HG03565 (cell line): ENCODE results near the gene CHST14.

Source experiments
- ATAC-seq: cut with Tn5 transposase; IDR thresholded peaks from one replicate; pipeline ENCODE4 v1.9.1; 2021; ENCODE audit warnings: mild to moderate bottlenecking, moderate library complexity; ENCODE audit not compliant: unreplicated experiment

Gene CHST14

DNA sequence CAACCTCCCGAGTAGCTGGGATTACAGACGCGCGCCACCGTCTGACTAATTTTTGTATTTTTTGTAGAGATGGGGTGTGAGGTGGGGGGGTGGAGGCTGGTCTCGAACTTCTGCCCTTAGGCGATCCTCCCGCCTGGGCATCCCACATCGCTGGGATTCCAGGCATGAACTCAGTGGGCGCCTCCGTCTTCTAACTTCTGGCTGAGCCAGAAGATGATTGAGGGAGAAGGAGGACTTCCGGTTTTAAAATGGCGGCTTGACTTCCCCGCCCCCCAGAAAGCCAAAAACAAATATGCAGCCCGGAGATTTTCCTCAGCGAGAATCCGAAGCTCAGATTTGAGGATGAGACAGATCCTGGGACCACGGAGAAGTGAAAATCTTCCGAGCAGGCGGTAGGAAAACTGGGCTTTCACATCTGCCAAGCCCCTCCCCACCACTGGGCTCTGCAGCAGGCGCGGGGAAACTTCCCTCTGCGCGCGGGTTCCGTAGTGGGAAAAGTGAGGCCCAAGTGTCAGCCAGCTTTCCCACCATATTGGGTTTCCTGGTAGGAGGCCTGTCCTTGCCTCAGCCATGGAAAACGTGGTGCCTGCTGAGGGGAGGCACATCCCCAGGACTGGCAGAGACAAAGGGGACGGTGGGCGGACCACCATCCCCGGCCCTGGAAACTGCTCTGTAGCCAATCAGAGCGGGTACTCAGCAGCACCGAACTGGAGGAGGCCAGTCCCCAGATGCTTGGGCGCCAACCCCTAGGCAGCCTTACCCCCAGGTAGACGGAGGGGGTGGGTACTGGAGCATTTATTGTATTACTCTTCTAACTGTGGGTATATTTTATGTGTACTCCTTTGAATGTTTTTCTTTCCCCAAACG, 17.3 kb downstream of the CHST14 start:
- no peak for ATAC-seq

DNA sequence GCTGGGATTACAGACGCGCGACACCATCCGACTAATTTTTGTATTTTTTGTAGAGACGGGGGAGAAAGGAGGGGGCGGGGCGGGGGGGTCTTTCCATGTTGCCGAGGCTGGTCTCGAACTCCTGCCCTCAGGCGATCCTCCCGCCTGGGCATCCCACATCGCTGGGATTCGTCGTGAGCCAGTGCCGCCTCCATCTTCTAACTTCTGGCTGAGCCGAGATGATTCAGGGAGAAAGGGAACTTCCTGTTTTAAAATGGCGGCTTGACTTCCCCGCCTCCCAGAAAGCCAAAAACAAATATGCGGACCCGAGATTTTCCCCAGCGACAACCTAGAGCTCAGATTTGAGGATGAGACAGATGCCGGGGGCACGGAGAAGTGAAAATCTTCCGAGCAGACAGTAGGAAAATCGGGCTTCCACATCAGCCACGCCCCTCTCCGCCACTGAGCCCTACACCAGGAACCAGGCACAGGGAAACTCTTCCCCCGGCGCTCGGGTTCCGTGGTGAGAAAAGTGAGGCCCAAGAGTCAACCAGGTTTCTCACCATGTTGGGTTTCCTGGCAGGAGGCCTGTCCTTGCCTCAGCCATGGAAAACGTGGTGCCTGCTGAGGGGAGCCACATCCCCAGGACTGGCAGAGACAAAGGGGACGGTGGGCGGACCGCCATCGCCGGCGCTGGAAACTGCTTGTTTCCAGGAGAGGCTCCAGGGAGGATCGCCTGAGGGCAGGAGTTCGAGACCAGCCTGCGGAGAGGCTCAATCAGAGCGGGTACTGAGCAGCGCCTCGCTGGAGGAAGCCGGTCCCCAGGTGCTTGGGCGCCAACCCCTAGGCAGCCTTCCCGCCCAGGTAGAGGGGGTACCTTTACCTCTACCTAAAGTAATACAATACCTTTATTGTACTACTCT, 18.7 kb downstream of the CHST14 start:
- no peak for ATAC-seq

DNA sequence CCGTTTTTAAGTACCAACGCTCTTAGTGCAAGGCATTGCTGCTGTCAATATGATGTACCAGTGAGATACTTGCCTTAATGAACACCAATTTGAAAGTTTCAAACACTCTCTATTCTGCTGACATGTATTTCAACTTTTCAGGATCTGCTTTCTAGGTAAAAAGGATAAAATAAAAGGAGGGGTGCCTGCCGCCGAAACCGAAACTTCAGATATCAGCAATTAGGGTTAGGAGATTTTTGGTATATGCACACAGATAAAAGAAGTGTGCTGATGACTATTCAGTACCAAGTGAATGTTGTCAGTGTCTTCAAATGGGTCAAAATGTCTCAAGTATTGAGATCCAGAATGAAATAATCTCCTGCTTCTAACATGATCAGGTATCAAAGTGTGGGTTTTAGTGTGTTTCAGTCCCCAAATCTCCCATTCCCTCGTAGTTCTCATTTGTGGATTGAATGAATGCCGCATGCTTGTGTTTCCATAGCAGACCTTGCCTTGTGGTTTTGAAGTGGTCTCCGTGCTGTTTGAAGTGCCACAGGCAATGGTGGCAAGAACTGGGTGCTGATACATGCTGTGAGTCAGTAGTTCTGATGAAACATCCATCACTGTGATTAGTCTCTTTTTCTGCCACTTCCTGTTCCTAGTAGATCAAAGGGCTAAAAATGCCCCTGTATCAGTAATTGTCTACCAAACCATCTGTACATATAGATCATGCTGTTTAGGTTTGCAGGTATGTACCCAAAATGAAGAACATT, 22.5 kb downstream of the CHST14 start:
- no peak for ATAC-seq

DNA sequence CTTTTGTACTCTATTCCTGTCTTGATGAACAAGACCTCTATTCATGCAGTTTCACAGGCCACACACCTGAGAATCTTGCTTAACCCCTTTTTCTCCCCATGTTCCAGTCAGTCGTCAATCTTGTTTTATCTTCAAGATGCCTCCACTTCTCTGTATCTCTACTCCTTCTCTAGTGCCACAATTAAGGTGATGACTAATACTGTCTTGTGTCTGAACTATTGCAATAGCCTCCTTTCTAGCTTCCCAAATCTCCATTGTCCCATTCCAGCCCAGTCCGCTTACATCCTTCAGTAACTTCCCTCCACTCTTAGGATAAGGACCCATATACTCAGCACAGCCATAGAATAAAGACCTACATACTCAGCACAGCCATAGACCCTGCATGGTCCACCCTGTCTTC, 24.7 kb downstream of the CHST14 start:
- no peak for ATAC-seq

DNA sequence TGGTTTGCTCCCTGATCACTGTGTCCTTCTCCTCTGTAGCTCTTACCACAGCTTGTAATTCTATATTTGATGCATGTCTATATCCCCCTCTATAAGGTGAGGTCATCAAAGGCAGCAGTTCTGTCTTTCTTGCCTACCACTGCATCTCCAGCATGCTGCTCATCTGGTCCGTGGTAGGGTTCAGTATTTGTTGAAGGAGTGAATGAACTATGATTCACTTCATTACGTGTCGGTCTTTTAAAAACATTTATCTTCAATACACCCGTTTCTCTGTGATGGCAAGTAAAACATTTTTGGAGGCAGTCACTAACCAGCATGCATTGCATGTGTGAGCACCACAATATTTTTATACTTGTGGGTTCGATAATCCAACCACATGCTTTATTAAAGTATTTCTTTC, 27.6 kb downstream of the CHST14 start:
- ATAC-seq: no peak

DNA sequence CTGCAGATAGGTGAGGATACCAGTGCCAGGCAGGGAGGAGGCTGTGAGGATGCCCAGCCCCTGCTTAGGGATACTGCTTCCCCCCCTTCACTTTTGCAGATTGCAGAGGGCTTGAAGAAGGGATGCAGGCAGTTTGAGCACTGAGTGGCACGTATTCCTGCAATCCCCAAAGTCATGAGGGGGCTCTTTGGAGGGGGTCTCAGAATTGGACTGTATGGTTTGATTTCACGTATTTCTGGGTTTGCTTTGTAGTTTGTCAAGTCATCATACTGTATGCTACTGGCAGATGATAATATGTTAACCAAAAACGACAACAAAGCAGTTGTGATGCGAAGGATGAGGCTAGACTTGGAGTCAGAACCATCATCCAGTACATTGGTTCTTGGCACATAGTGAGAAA, 28.1 kb downstream of the CHST14 start:
- no peak for ATAC-seq

DNA sequence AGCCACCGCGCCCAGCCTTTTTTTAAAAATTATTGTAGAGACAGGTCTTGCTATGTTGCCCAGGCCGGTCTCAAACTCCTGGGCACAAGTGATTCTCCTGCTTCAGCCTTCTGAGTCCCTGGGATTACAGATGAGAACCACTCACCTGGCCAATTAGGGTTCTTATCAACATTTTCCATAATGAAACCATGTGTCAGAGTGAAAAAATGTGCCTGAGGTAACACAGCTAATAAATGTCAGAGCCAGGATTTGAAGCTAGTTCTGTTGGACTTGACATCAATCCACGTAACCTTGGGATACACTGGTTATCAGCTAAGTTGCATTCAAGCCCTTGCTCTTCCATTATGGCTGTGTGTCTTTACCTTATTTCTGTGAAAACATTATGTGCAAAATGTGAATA, 29.1 kb downstream of the CHST14 start:
- no peak for ATAC-seq

DNA sequence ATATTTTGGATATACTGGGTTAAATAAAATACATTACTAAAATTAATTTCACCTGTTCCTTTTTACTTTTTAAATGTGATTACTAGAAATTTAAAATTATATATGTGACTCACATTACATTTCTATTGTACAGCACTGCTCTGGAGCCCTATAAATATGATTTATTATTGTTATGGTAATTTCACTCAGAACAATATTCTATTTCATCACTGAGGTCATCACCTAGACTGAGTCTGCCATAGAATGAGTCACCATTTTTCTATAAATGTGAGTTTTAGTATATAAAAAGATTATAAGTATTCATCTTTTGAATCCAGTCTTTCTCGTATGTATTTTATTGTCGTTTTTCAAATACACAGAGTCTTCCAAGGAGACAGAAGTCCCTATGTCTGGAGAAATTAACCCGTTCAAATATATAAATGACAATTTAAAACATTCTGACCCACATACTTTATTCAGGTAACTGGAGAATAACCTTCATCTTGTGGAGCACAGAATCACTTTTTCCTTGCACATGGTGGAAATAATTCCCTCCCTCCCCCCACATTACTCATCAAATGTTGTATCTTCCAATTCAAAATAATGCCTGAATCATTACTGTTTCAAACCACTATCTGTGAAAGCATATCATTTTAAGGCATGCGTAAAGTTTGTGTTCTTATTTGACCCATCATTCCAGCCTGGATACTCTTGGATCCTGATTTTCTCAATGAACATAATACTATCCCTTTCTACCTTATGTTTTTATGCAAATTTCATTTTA, 30.0 kb downstream of the CHST14 start:
- ATAC-seq: no peak

DNA sequence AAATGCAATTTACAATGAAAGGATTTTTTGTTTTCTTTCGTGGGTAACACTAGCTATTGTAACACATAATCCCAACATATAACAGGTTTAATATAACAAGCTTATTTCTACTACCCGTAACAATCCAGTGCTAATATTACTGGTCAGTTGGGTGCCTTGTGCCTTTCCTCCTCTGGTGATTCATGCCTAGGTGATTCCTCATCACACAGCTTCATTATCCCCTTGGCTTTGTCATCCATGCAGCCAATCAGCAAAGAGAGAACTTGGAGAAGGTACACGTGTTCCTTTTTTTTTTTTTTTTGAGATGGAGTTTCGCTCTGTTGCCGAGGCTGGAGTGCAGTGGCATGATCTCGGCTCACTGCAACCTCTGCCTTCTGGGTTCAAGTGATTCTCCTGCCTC, 30.7 kb downstream of the CHST14 start:
- ATAC-seq: no peak

DNA sequence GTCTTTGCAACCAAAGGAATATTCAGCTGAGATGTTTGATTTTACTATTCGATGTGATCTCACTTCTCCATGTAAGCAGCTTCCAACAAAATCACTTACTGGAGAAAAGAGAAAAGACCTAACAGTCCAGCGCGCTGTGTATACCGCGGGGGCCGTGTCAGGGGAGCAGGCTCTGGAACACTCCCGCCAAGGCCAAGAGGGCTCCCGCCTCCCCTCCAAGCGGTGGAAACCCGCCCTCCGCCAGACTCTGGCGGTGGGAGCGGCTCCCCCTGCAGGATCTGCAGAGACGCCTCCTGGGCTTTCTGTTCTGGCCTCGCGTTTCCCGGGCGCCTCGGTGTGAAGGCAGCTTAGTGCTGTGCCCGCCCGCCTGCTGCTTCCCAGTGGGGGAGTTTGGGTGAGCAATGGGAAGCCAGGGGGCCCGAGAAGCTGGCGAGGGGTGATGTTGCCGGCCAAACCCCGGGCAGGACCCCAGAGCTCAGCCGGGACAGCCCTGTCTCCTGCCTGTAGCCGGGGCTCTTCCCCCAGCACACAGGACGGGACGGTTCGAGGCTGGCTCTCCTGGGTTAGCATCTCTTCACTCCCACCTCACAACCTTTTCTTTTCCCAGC, 36.3 kb downstream of the CHST14 start:
- no peak for ATAC-seq

DNA sequence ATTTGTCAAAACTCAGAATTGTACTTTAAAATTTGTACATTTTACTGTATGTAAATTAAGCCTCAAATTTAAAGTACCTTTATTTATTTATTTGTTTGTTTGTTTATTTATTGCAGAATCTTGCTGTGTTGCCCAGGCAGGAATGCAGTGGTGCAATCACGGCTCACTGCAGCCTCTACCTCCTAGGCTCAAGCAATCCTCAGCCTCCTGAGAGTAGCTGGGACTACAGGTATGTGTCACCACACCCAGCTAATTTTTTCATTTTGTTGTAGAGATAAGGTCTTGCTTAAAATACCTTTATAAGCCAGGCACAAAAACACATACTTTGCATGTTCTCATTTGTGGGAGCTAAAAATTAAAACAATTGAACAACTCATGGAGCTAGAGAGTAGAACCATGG, 37.4 kb downstream of the CHST14 start:
- no peak for ATAC-seq

DNA sequence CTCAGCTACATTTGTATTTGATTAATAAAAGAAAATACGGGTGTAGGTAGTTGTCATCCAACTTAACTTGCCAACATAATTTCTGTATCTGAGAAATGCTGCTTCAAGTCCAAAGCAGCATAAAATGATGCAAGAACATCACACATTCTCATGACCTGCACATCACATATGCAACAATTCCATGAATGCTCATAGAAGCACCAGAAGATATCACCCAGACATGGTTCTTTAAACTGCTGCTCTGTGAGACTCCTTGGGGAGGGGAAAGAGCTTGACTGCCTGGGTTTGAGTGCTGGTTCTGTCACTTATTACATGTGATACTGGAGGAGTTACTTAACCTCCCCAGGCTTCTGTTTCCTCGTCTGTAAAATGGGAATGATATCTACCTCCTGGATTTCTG, 39.4 kb downstream of the CHST14 start:
- ATAC-seq: no peak

DNA sequence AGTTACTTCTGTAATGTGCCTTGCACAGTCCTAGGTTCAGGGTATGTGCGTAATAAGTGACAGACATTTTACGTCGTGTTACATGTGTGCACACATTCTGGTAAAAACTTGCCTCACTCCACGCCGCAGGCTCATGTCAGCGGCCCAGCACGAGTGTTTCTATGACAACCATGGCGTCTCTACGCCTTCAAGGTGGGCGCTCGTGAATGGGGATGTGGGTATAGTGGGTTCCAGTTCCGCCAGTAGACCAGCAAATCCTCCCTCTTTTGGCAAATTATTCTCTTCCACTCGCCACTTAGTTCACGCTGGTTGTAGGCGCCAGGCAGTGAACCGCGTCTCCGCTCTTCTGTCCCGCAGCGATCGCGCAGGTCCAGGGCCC, 40.3 kb downstream of the CHST14 start:
- no peak for ATAC-seq

DNA sequence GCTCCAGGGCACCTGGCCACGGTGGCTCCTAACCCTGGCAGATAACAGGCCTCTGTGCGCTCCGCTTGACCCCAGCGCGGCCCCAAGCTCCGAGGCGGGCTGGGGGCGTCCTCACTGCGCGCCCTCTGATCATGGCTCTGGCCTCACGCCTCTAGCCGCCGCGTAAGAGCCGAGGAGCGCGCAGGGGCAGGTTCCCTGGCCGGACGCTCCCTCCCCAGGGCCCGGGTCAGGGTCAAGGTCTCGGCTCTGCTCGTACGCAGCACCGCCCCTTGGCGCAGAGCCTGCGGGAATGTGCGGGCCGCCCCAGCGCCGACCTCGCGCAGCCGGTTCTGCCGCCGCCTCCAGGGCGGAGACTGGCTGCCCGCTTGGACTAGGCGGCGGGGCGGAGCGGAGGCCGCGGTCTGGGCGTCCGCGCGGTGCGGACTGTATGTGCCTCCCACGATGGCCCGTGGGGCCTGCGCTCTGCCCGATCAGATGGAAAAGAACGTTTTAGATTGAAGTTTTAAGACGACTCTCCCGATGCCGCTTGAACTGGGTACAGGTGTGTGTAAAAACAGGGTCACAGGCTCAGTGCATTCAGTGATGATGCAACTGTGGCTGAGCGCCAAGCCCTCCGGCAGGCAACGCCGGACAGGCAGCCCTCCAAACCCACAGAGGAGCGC, 40.8 kb downstream of the CHST14 start:
- ATAC-seq: no peak

DNA sequence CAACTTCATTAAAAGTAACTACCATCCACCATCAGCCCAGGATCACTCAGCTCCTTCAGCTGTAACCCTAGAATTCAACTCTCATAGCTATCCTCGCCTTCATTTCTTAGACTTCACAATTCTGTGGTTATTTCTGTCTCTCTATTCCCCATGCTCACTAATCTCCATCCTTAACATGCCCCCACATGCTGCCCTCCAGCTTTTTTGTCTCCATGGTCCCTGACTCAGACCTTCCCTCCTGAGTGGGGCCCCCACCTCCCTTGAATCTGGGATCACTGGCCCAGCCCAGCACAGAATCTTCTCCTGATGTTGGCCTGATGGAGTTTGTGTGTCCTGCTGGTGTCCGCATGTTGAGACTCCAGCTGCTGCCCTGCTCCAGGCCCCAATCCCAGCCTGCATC, 41.7 kb downstream of the CHST14 start:
- no peak for ATAC-seq

DNA sequence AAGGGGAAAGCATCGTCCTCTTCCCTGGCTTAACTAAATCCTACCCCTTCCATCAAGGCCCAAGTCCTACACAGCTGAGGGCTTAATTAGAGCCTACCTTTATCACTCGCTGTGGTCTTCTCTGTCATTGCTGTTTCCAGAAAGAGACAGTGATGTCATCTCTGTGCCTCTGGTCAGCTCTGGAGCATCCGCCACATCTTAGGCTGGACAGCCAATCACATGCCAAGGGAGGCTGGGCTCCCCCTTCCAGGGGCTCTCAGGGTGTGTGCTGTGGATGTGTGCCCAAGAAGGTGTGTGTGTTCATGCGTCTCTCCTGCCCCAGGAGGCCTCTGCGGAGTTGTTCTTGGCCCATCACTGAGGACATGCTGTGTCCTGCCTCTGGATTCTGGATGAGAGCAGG, 42.8 kb downstream of the CHST14 start:
- no peak for ATAC-seq

DNA sequence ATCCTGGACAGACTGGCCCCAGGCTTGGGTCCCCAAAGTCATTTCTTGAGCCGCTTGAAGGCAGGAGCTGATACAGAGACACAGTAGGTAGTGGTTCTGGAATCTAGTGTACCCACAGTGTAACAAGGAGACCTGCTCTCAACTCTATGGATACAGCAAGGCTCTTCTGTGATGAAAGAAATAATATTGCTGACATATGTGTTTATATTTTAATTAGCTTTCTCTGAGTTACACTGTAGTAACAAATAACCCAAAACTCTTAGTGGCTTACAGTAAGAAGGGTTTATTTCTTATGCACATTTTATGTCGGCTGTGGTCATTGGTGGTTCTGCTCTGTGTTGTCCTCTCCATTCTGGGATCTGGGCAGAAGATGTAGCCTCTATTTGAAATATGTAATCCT, 45.5 kb downstream of the CHST14 start:
- no peak for ATAC-seq
